Progenitor cell of endocrine pancreas (in vitro differentiated cells): ENCODE results near the gene TRPV4. TPM values are rescaled to one million over a fixed set of nuclear protein-coding genes. Genes with fewer than 3 reads are reported as not detected.

Source experiments
- DNase-seq: peaks from one replicate; pipeline ENCODE4 v3.0.0; 2021; ENCODE audit warnings: low spot score; ENCODE audit not compliant: unreplicated experiment
- H3K27ac Mint-ChIP-seq: 2 replicates; pipeline ENCODE4 v1.8.0; 2021; ENCODE audit warnings: mild to moderate bottlenecking, moderate library complexity, mixed read lengths
- H3K27me3 Mint-ChIP-seq: 2 replicates; pipeline ENCODE4 v1.8.0; 2021; ENCODE audit warnings: mixed read lengths
- H3K36me3 Mint-ChIP-seq: 2 replicates; pipeline ENCODE4 v1.8.0; 2022; ENCODE audit warnings: mixed read lengths; ENCODE audit not compliant: insufficient read depth
- H3K4me1 Mint-ChIP-seq: 2 replicates; pipeline ENCODE4 v1.8.0; 2021; ENCODE audit warnings: low read depth, mixed read lengths
- H3K4me3 Mint-ChIP-seq: 2 replicates; pipeline ENCODE4 v1.8.0; 2021; ENCODE audit warnings: low read depth, mild to moderate bottlenecking, moderate library complexity, mixed read lengths
- H3K9me3 Mint-ChIP-seq: 2 replicates; pipeline ENCODE4 v1.8.0; 2021; ENCODE audit warnings: low read depth, mixed read lengths
- total RNA-seq: library from RNA; stranded (reverse); gene quantifications from 2 replicates; pipeline ENCODE4 v1.2.1, GENCODE V29; 2021
- TF ChIP-seq, protein P1 (sequence below): fragments of 200-600 bp; sonication (generic); IDR thresholded peaks from one replicate; pipeline ENCODE4 v1.5.0; 2021; ENCODE audit warnings: antibody characterized with exemption, mild to moderate bottlenecking; ENCODE audit not compliant: unreplicated experiment

TRPV4 gene
- total RNA-seq, 1 donor from 2014 or later: 5.2 TPM

DNA sequence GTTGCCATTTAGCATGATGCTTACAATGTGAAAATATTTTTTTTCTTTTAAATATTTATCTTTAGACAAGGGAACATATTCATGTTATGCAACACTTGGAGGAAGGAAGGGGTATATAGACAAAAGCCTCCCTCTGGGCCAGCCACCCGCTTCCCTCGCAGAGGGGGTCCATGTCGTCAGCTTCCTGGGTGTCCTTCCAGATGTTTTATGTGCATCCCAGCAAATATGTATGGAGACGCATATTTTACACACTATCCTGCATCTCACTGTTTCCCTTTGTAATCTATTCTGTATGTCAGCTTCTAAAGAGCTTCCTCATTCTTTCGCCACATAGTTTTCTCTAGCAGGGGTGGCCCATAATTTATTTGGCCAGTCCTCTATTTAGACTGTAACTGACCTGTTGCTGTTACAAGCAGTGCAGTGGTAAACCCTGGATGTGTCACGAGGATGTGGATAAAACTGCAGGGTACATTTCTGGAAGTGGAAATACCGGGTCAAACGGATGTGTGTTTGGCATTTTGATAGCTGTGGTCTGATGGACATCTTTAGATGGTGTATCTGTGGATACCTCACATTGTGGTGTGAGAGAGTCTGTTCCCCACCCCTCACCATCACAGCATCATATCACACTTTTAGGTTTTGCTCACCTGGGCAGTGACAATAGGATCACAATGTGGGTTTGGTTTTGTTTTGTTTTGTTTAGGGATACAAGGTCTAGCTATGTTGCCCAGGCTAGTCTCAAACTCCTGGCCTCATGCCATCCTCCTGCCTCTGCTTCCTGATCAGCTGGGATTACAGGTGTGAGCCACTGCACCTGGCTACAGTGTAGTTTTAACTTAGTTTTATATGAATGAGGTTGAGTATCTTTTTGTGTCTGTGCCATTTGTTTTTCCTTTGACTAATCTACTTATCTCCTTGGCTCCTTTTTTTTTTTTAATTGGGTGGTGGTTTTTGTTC is 87.9 kb downstream of the TRPV4 start:
- Mint-ChIP-seq H3K27ac (no peak overlapping the region), H3K4me3 (no peak overlapping the region), H3K4me1 (peaks cover 5% of the 10 kb centered on the region), H3K36me3 (no peaks in the 10 kb centered on the region), H3K9me3 (no peaks in the 10 kb centered on the region), H3K27me3 (peaks cover 5% of the 10 kb centered on the region)
- DNase-seq: no peak
- TF ChIP-seq, protein P1, sequence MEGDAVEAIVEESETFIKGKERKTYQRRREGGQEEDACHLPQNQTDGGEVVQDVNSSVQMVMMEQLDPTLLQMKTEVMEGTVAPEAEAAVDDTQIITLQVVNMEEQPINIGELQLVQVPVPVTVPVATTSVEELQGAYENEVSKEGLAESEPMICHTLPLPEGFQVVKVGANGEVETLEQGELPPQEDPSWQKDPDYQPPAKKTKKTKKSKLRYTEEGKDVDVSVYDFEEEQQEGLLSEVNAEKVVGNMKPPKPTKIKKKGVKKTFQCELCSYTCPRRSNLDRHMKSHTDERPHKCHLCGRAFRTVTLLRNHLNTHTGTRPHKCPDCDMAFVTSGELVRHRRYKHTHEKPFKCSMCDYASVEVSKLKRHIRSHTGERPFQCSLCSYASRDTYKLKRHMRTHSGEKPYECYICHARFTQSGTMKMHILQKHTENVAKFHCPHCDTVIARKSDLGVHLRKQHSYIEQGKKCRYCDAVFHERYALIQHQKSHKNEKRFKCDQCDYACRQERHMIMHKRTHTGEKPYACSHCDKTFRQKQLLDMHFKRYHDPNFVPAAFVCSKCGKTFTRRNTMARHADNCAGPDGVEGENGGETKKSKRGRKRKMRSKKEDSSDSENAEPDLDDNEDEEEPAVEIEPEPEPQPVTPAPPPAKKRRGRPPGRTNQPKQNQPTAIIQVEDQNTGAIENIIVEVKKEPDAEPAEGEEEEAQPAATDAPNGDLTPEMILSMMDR: no peak

DNA sequence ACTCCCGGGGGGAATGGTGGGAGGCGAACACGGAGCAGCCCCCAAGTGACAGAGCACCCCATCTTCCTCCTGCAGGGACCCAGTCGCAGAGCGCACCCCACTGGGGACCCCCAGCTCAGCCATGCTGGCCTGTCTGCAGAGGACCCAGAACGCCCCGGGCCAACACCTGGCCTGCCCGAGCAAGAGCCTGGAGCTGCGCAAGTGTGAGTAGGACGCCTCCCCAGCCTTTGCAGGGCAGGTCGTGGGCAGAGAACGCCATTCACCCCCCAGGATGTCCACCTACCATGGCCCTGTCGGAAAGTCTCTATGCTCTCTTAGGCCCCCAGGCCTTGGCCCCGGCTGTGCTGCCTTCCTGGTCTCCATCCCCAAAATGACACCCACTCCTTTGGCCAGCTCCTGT is 89.2 kb downstream of the TRPV4 start:
- TF ChIP-seq, protein P1: no peak
- Mint-ChIP-seq H3K27ac (no peak overlapping the region), H3K27me3 (peaks cover 5% of the 10 kb centered on the region), H3K9me3 (no peaks in the 10 kb centered on the region), H3K4me1 (peaks cover 11% of the 10 kb centered on the region), H3K4me3 (no peak overlapping the region), H3K36me3 (no peaks in the 10 kb centered on the region)
- DNase-seq: no peak

DNA sequence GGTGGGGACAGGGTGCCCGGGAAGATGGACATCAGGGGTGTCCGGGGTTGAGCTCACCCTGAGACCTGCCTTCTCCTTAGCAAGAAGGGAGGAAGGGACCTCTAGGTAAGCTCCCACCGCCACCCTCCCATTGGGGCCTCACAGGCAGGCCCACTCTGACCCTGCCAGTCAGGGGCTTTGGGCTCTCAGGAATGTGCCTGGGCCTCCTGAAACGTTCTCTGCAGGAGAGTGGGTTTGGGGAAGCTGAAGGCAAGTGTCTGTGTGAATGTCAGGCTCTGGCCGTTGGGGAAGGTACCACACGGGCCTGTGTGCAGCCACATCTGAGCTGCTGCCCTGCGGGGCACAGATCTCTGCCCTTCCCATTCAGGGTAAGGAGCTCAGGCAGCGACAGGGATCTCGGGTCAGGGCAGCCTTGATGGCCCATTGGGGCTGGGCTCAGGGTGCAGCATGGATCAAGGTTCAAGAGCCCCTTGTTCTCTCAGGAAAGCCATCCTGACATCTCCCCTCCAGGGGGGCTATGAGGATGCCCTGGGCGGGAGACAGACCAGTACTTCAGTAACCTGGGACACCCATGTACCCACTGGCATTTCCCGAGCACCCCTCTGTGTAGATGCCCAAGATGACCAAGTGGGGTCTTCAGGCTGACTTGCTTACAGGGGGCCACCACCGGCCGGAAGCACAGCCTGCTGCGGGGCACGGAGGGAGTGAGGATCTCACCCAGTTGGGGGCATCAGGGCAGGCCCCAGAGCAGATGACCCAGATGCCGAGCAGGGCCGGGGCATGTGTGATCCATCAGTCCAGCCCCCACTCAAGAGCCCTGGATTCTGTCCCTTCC is 89.9 kb downstream of the TRPV4 start:
- no peak for DNase-seq
- no peaks in the 10 kb centered on the region for H3K9me3 Mint-ChIP-seq

DNA sequence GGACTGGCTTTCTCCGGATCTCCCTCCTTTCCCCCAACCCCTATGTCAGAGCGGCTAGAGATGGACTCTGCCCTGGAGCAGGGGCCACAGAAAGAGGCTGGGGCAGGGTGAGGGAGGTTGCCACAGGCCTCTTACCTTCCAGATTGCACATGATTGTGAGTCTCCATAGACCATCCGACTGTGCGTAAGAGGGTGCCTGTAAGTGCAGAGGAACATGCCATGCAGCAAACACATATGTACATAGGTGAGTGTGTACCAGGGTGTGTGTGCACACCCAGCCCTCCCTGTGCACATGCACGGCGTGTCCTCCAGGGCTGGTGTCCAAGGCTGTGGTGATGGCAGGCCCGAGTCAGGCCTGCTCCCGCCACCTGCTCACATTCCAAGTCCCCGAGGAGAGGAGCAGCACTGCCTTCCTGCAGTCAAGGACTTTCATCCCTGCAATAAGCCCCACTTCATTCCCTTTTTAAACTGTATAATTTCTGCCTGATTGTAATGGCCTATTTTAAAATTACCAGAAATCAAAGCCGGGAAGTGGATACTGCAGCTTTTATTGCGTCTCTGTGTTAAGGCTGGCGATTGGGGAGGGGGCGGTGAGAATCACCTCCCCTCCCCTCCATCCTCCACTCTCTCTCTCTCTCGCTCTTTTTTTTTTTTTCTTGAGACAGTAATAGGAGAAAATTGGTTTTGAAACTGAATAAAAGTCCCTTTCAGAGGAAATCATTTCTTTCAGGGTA is 91.1 kb downstream of the TRPV4 start:
- no peaks in the 10 kb centered on the region for H3K36me3 Mint-ChIP-seq
- DNase-seq: no peak
- H3K4me3 Mint-ChIP-seq: no peak overlapping the region
- H3K27ac Mint-ChIP-seq: no peak overlapping the region
- TF ChIP-seq, protein P1: no peak
- no peaks in the 10 kb centered on the region for H3K9me3 Mint-ChIP-seq
- H3K27me3 Mint-ChIP-seq: peaks cover 5% of the 10 kb centered on the region
- H3K4me1 Mint-ChIP-seq: peaks cover 25% of the 10 kb centered on the region

More for the DNA sequence above, 89.9 kb downstream of the TRPV4 start:
- Mint-ChIP-seq H3K4me3 (no peak overlapping the region), H3K27me3 (peaks cover 5% of the 10 kb centered on the region), H3K27ac (no peak overlapping the region), H3K36me3 (no peaks in the 10 kb centered on the region), H3K4me1 (peaks cover 14% of the 10 kb centered on the region)
- TF ChIP-seq, protein P1: no peak
